Neuronal stem cell (in vitro differentiated cells): ENCODE data around the gene KDM3A.
"Not testable (repeated sequence)": the region's sequence is repeated elsewhere in the genome, so short reads cannot be mapped to it uniquely, and the experiment has no call there.

Source experiments
- DNase-seq: peaks from one replicate; pipeline ENCODE4 v3.0.0-alpha.2; 2013; ENCODE audit warnings: low spot score
- H2AFZ ChIP-seq: one replicate; pipeline ENCODE4 v1.6.1; 2013; ENCODE audit warnings: mild to moderate bottlenecking, low read length, inconsistent platforms
- H2AK5ac ChIP-seq: 2 replicates; pipeline ENCODE4 v1.6.1; 2013; ENCODE audit warnings: low read depth, mild to moderate bottlenecking, inconsistent platforms, low read length, moderate library complexity, mixed read lengths
- H2BK120ac ChIP-seq: 2 replicates; pipeline ENCODE4 v1.6.1; 2013; ENCODE audit warnings: low read depth, mild to moderate bottlenecking, inconsistent platforms, low read length, moderate library complexity, mixed read lengths
- H2BK12ac ChIP-seq: one replicate; pipeline ENCODE4 v1.6.1; 2013; ENCODE audit warnings: low read length, inconsistent platforms
- H2BK15ac ChIP-seq: 2 replicates; pipeline ENCODE4 v1.6.1; 2013; ENCODE audit warnings: mild to moderate bottlenecking, low read length, inconsistent platforms, mixed read lengths
- H2BK5ac ChIP-seq: one replicate; pipeline ENCODE4 v1.6.1; 2013; ENCODE audit warnings: inconsistent platforms, mild to moderate bottlenecking, low read length, moderate library complexity
- H3K14ac ChIP-seq: one replicate; pipeline ENCODE4 v1.6.1; 2013; ENCODE audit warnings: low read length, inconsistent platforms
- H3K18ac ChIP-seq: 2 replicates; pipeline ENCODE4 v1.6.1; 2013; ENCODE audit warnings: low read length, inconsistent platforms
- H3K23ac ChIP-seq: 2 replicates; pipeline ENCODE4 v1.6.1; 2013; ENCODE audit warnings: low read depth, mild to moderate bottlenecking, mixed read lengths, low read length, inconsistent platforms; ENCODE audit not compliant: poor library complexity
- H3K27ac ChIP-seq: replicated peaks from 3 replicates; pipeline ENCODE4 v1.5.1; 2013; ENCODE audit warnings: low read length, inconsistent platforms
- H3K27me3 ChIP-seq, 3 experiments: 2 replicates each; pipeline ENCODE4 v1.6.1; 2013; ENCODE audit warnings: low read length in 3 of 3, mild to moderate bottlenecking in 2 of 3, inconsistent platforms in 1 of 3, low read depth in 1 of 3, mixed read lengths in 1 of 3, moderate library complexity in 1 of 3; ENCODE audit not compliant: control insufficient read depth in 3 of 3, insufficient read depth in 3 of 3
- H3K36me3 ChIP-seq, 2 donors: replicated peaks in 1 of 2; 2 replicates each; pipeline ENCODE4 v1.6.1; 2013; ENCODE audit warnings: low read length in 2 of 2; ENCODE audit not compliant: control insufficient read depth in 2 of 2, insufficient read depth in 2 of 2
- H3K4ac ChIP-seq: 2 replicates; pipeline ENCODE4 v1.6.1; 2013; ENCODE audit warnings: inconsistent platforms, mild to moderate bottlenecking, low read length, moderate library complexity
- H3K4me1 ChIP-seq, 2 donors: 1 replicate in 1 of 2; 2 replicates in 1 of 2; pipeline ENCODE4 v1.6.1; 2013; ENCODE audit warnings: low read length in 2 of 2, low read depth in 1 of 2; ENCODE audit not compliant: control insufficient read depth in 2 of 2, insufficient read depth in 1 of 2
- H3K4me2 ChIP-seq: one replicate; pipeline ENCODE4 v1.6.1; 2013; ENCODE audit warnings: mild to moderate bottlenecking, low read length, inconsistent platforms; ENCODE audit not compliant: insufficient read depth, poor library complexity, severe bottlenecking
- H3K4me3 ChIP-seq, 2 donors: 2 replicates each; pipeline ENCODE4 v1.5.1; 2013; ENCODE audit warnings: low read length in 2 of 2, mild to moderate bottlenecking in 2 of 2, inconsistent platforms in 1 of 2, moderate library complexity in 1 of 2
- H3K79me1 ChIP-seq: one replicate; pipeline ENCODE4 v1.6.1; 2013; ENCODE audit warnings: low read depth, mild to moderate bottlenecking, inconsistent platforms, low read length, moderate library complexity
- H3K9ac ChIP-seq: one replicate; pipeline ENCODE4 v1.6.1; 2013; ENCODE audit warnings: mild to moderate bottlenecking, low read depth, low read length, inconsistent platforms; ENCODE audit not compliant: poor library complexity
- H3K9me3 ChIP-seq, 2 donors: replicated peaks in 1 of 2; 2 replicates each; pipeline versions ENCODE3 to v1.6.1; 2013; ENCODE audit warnings: low read length in 2 of 2, mild to moderate bottlenecking in 2 of 2, inconsistent platforms in 1 of 2, low read depth in 1 of 2, mixed read lengths in 1 of 2, moderate library complexity in 1 of 2; ENCODE audit not compliant: control insufficient read depth in 2 of 2, insufficient read depth in 1 of 2
- H4K8ac ChIP-seq: one replicate; pipeline ENCODE4 v1.6.1; 2013; ENCODE audit warnings: low read depth, mild to moderate bottlenecking, inconsistent platforms, low read length, moderate library complexity
- H4K91ac ChIP-seq: one replicate; pipeline ENCODE4 v1.6.1; 2013; ENCODE audit warnings: low read length, low read depth, mild to moderate bottlenecking, inconsistent platforms; ENCODE audit not compliant: poor library complexity
- WGBS, 2 donors: extraction: QIAGEN DNeasy Blood & Tissue Kit; methylation state at CpG; one replicate each; pipeline ENCODE4 v1.1.7; 2013; ENCODE audit warnings: missing lambda C conversion rate in 2 of 2, mixed read lengths in 1 of 2; ENCODE audit not compliant: insufficient read length in 2 of 2, insufficient replicate concordance in 1 of 2; ENCODE audit errors: extremely low coverage in 2 of 2; 5-methylcytosine and 5-hydroxymethylcytosine counted together

The KDM3A gene

DNA sequence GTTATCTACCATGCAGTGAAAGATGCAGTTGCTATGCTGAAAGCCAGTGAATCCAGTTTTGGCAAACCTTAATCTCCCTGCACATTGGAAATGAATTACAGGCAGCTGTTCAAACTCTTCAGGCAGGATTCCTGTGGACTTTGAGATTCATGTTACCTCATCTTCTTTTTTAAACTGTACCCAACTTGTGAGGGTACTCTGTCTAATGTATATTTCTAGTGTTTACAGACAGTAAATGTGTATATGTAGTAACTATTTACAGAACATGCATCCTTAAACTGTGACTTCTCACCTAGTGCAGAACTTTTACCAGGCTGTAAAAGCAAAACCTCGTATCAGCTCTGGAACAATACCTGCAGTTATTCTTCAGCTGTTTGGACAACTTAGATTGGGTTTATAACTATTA, 50.9 kb downstream of the KDM3A start:
- Histone ChIP-seq H3K4me3 (no peak overlapping the region), H4K8ac (no peak overlapping the region), H3K4me2 (no peak overlapping the region), H3K23ac (no peak overlapping the region), H3K18ac (no peak overlapping the region), H3K36me3 (peaks cover 25 to 99% of the 10 kb centered on the region in 2 donors), H3K9me3 (peaks cover 2 to 21% of the 10 kb centered on the region in 2 donors), H3K4ac (no peak overlapping the region), H3K27ac (no peak overlapping the region), H3K4me1 (no peaks in the 10 kb centered on the region), H3K9ac (no peak overlapping the region), H2AK5ac (no peak overlapping the region), H4K91ac (no peak overlapping the region), H2BK5ac (no peak overlapping the region), H2BK120ac (no peak overlapping the region), H3K14ac (no peak overlapping the region), H2BK15ac (no peak overlapping the region), H2BK12ac (no peak overlapping the region), H3K79me1 (no peaks in the 10 kb centered on the region), H3K27me3 (no peaks in the 10 kb centered on the region), H2AFZ (no peak overlapping the region)
- WGBS, 2 donors = no CpG with 5 or more reads among the region's 1 CpG
- no peak for DNase-seq

GRCh38 chr2:86496391-86496790, 55.2 kb downstream of the KDM3A start:
- not testable (repeated sequence) for H3K4me3 ChIP-seq, H2AK5ac ChIP-seq, H3K18ac ChIP-seq, H3K9ac ChIP-seq, H3K79me1 ChIP-seq, H2BK12ac ChIP-seq, H2BK5ac ChIP-seq, H3K27ac ChIP-seq, H2BK15ac ChIP-seq, H3K27me3 ChIP-seq, H3K4me2 ChIP-seq, H3K14ac ChIP-seq, DNase-seq, H4K8ac ChIP-seq, H3K4ac ChIP-seq, H2BK120ac ChIP-seq, H2AFZ ChIP-seq, H3K23ac ChIP-seq, H4K91ac ChIP-seq, H3K4me1 ChIP-seq
- WGBS, 2 donors = no CpG with 5 or more reads among the region's 3 CpGs
- H3K9me3 ChIP-seq = peaks cover 14 to 54% of the 10 kb centered on the region in 2 donors
- peaks cover 14 to 97% of the 10 kb centered on the region in 2 donors for H3K36me3 ChIP-seq

DNA sequence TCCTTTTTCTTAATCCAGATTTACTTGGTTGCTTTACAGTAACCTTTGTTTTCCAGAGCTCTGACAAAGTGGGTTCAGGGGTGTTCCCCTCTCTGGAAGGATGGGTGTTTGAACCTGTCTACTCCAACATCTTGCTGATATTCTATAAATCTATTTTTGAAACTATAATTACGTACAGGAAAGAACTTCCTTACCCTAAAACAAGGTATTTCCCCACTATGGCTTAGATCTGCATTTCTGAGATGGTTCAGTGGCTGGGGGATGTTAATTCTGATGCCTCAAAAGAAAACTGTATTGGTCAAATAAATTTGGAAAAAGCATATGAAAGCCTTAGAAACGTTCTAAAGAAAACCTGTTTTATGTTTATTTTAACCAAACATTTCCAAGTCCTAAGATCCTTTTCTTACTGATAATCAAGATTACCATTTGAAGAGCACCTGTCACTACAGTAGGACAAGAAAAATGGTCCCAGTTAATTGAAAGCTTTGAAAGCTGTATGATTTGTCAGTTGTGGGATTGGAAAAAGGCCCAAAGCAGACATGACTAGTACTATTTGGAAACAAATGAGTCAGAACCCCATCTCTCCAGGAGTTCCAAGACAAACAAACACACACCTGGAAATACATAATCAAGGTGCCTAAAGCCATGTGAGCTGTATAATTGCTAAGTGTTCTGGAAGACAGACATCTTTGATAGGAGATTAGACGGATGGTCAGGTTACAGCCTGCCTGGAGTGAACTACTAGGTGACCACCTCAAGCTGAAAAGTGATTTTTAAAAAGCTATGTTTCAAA, 57.5 kb downstream of the KDM3A start:
- Histone ChIP-seq H2BK12ac (no peak overlapping the region), H3K4me3 (no peak overlapping the region), H3K23ac (no peak overlapping the region), H2BK120ac (no peak overlapping the region), H3K36me3 (peaks cover 12 to 97% of the 10 kb centered on the region in 2 donors), H3K4ac (no peak overlapping the region), H3K18ac (no peak overlapping the region), H3K79me1 (no peaks in the 10 kb centered on the region), H2BK5ac (no peak overlapping the region), H3K27ac (no peak overlapping the region), H3K27me3 (no peaks in the 10 kb centered on the region), H2BK15ac (no peak overlapping the region), H3K9ac (no peak overlapping the region), H4K91ac (no peak overlapping the region), H3K4me2 (no peak overlapping the region), H3K9me3 (peaks cover 15 to 52% of the 10 kb centered on the region in 2 donors), H4K8ac (no peak overlapping the region), H3K4me1 (no peaks in the 10 kb centered on the region), H2AK5ac (no peak overlapping the region), H3K14ac (no peak overlapping the region), H2AFZ (no peak overlapping the region)
- WGBS, 2 donors = no CpG with 5 or more reads among the region's 3 CpGs
- DNase-seq = no peak

- Histone ChIP-seq H2AFZ (no peak overlapping the region), H2BK15ac (no peak overlapping the region), H3K27me3 (no peaks in the 10 kb centered on the region), H4K8ac (no peak overlapping the region), H3K9ac (no peak overlapping the region), H2AK5ac (no peak overlapping the region), H3K27ac (no peak overlapping the region), H3K4me3 (no peak overlapping the region), H3K36me3 (peaks cover 14 to 96% of the 10 kb centered on the region in 2 donors), H4K91ac (no peak overlapping the region), H3K18ac (no peak overlapping the region), H2BK12ac (no peak overlapping the region), H3K23ac (no peak overlapping the region), H3K14ac (no peak overlapping the region), H3K79me1 (no peaks in the 10 kb centered on the region), H2BK5ac (no peak overlapping the region), H3K4ac (no peak overlapping the region), H2BK120ac (no peak overlapping the region), H3K4me1 (no peaks in the 10 kb centered on the region), H3K4me2 (no peak overlapping the region), H3K9me3 (peaks cover 15 to 47% of the 10 kb centered on the region in 2 donors)
- WGBS, 2 donors = no CpG with 5 or more reads among the region's 6 CpGs
- no peak for DNase-seq
These were observed 58.2 kb downstream of the KDM3A start for GRCh38 chr2:86499326-86499725.
